HFFc6 (cell line): Measurements from ENCODE around the gene KIAA0753. TPM values are rescaled to one million over a fixed set of nuclear protein-coding genes. Genes with fewer than 3 reads are reported as not detected.
A peak's percentile ranks its signal among the peaks of the same experiment; 100 is the strongest.
"Not testable (repeated sequence)": the region's sequence is repeated elsewhere in the genome, so short reads cannot be mapped to it uniquely, and the experiment has no call there.

Experiments used
- DNase-seq: peaks from one replicate; pipeline ENCODE4 v3.0.0-alpha.2; 2018
- H3K27ac Mint-ChIP-seq: 2 replicates; pipeline ENCODE4 v1.8.0; 2020; ENCODE audit warnings: mild to moderate bottlenecking, mixed read lengths
- H3K27me3 Mint-ChIP-seq: 2 replicates; pipeline ENCODE4 v1.8.0; 2021; ENCODE audit warnings: mild to moderate bottlenecking, moderate library complexity, mixed read lengths; ENCODE audit not compliant: insufficient read depth
- H3K36me3 Mint-ChIP-seq: 2 replicates; pipeline ENCODE4 v1.8.0; 2021; ENCODE audit warnings: low read depth, mixed read lengths
- H3K4me1 Mint-ChIP-seq: 2 replicates; pipeline ENCODE4 v1.8.0; 2020; ENCODE audit warnings: low read depth, mixed read lengths
- H3K4me3 Mint-ChIP-seq: 2 replicates; pipeline ENCODE4 v1.8.0; 2020; ENCODE audit warnings: mild to moderate bottlenecking, moderate library complexity, mixed read lengths
- H3K9me3 Mint-ChIP-seq: 2 replicates; pipeline ENCODE4 v1.8.0; 2020; ENCODE audit warnings: mild to moderate bottlenecking, mixed read lengths
- CTCF ChIP-seq: fragments of 200-600 bp; sonication (generic); IDR thresholded peaks from 2 replicates; pipeline ENCODE4 v1.5.0; 2021; ENCODE audit warnings: antibody characterized with exemption, mild to moderate bottlenecking
- total RNA-seq, 6 experiments: library from RNA; stranded (reverse); fragmentation: NEBNext Ultra II Directional; extraction: Animal tissue kit (Norgen Biotek cat#: 25700); gene quantifications; 2 replicates in 1 of 6; 3 replicates in 5 of 6; pipeline ENCODE4 v1.2.3, GENCODE V29; 2021

KIAA0753 gene
- total RNA-seq, 6 experiments from 2014 or later, result 15.1 to 17.8 (median 16.4) TPM

DNA sequence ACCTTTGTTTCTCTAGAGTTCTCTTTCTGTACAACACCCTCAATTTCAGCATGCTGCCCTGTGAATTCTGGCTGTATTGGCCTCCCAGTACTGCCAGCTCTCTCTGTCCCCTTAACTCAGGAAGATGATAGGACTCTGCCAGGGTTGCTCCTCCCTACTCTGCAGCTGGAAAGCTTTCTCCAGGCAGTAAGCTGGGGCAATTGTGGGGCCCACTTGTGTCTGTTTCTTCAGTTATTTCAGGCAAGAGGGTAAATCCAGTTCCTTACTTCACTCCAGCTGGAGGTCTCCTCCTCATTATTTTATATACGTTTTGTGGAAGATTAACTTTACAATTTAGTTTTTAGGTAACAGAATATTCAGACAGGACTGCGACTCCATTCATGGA lies 20.9 kb upstream of the KIAA0753 start:
- DNase-seq, result no peak
- no peak for TF ChIP-seq CTCF
- no peak overlapping the region for H3K4me3 Mint-ChIP-seq
- H3K27me3 Mint-ChIP-seq, result peaks cover 28% of the 10 kb centered on the region
- no peak overlapping the region for H3K27ac Mint-ChIP-seq
- no peaks in the 10 kb centered on the region; the same call in 1 of the 2 replicates for H3K4me1 Mint-ChIP-seq
- no peaks in the 10 kb centered on the region for H3K36me3 Mint-ChIP-seq
- H3K9me3 Mint-ChIP-seq, result no peaks in the 10 kb centered on the region

GRCh38 chr17:6660805-6661463 lies 20.4 kb upstream of the KIAA0753 start:
- DNase-seq, result no peak
- Mint-ChIP-seq H3K9me3 (no peaks in the 10 kb centered on the region), H3K27ac (no peak overlapping the region), H3K27me3 (peaks cover 32% of the 10 kb centered on the region), H3K36me3 (no peaks in the 10 kb centered on the region), H3K4me1 (peaks cover 5% of the 10 kb centered on the region; the same call in 1 of the 2 replicates), H3K4me3 (no peak overlapping the region)
- TF ChIP-seq CTCF, result no peak

DNA sequence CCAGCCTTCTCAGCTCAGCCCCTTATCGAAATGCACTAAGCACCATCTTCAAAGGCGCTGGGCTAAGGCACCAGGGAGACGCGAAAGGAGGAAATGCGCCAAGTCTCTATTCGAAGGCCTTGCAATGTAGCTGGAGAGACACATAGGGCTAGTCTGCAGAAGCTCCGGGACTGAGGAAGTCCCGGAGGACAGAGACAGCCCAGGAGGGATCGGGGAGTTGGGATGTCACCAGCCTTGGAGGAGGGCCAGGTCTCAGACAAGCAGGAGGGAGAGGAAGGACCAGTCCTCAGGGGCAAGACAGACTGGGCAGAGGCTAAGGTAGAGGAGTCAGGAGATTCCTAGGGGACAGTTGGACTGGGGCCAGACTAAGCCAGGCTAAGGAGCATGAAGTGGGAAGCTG lies 19.6 kb upstream of the KIAA0753 start:
- H3K36me3 Mint-ChIP-seq, result no peaks in the 10 kb centered on the region

GRCh38 chr17:6658411-6658810 lies 17.9 kb upstream of the KIAA0753 start:
- peaks cover 39% of the 10 kb centered on the region for H3K27me3 Mint-ChIP-seq
- H3K36me3 Mint-ChIP-seq, H3K4me1 Mint-ChIP-seq, H3K4me3 Mint-ChIP-seq, DNase-seq, H3K9me3 Mint-ChIP-seq, H3K27ac Mint-ChIP-seq: not testable (repeated sequence)

More for the DNA sequence above, 19.6 kb upstream of the KIAA0753 start:
- Mint-ChIP-seq H3K9me3 (no peaks in the 10 kb centered on the region), H3K4me1 (peaks cover 5% of the 10 kb centered on the region; the same call in 1 of the 2 replicates), H3K27me3 (peaks cover 38% of the 10 kb centered on the region), H3K27ac (no peak overlapping the region), H3K4me3 (no peak overlapping the region)
- DNase-seq, result no peak
- TF ChIP-seq CTCF, result no peak

- Mint-ChIP-seq H3K4me3 (no peak overlapping the region), H3K36me3 (peaks cover 10% of the 10 kb centered on the region), H3K27me3 (peaks cover 39% of the 10 kb centered on the region), H3K9me3 (no peaks in the 10 kb centered on the region), H3K27ac (no peak overlapping the region), H3K4me1 (peaks cover 15% of the 10 kb centered on the region)
- no peak for TF ChIP-seq CTCF
- DNase-seq, result no peak
Observed at GRCh38 chr17:6657633-6658287, 17.2 kb upstream of the KIAA0753 start.

- H3K9me3 Mint-ChIP-seq, DNase-seq, H3K4me3 Mint-ChIP-seq, H3K27ac Mint-ChIP-seq: not testable (repeated sequence)
- peaks cover 39% of the 10 kb centered on the region for H3K27me3 Mint-ChIP-seq
- peaks cover 21% of the 10 kb centered on the region for H3K4me1 Mint-ChIP-seq
- peaks cover 10% of the 10 kb centered on the region for H3K36me3 Mint-ChIP-seq
Observed at GRCh38 chr17:6656797-6657632, 16.5 kb upstream of the KIAA0753 start.

- H3K9me3 Mint-ChIP-seq, H3K27ac Mint-ChIP-seq, DNase-seq: not testable (repeated sequence)
- Mint-ChIP-seq H3K36me3 (peaks cover 16% of the 10 kb centered on the region), H3K4me1 (peaks cover 21% of the 10 kb centered on the region), H3K27me3 (peaks cover 32% of the 10 kb centered on the region), H3K4me3 (peak overlapping the region; percentile 71)
Observed at GRCh38 chr17:6655732-6656361, 15.3 kb upstream of the KIAA0753 start.
